T-cell (primary cell): ENCODE measurements around the gene NFIC. TPM values are rescaled to one million over a fixed set of nuclear protein-coding genes. Genes with fewer than 3 reads are reported as not detected.
"Not testable (repeated sequence)": the region's sequence is repeated elsewhere in the genome, so short reads cannot be mapped to it uniquely, and the experiment has no call there.

Source experiments
- ATAC-seq, 4 experiments: fragments of 200-7000 bp in 3 of 4; fragments of 150-1000 bp in 1 of 4; cut with Tn5 transposase; replicated peaks in 1 of 4; 1 replicate in 3 of 4; 2 replicates in 1 of 4; pipeline ENCODE4 v1.10.0; 2021; ENCODE audit warnings: moderate library complexity in 3 of 4, mild to moderate bottlenecking in 2 of 4, moderate number of reproducible peaks in 1 of 4
- CTCF ChIA-PET, 2 donors: fragments of 300-600 bp; sonication (Branson Sonifier 250); formaldehyde crosslinking; loops; one replicate each; lab custom pipeline; 2022; ENCODE audit warnings: antibody characterized with exemption in 2 of 2; lab: Charles Lee
- POLR2A ChIA-PET, 2 donors: fragments of 300-600 bp; sonication (Branson Sonifier 250); formaldehyde crosslinking; loops; one replicate each; lab custom pipeline; 2022; ENCODE audit warnings: antibody characterized with exemption in 2 of 2; lab: Charles Lee
- DNase-seq, 35 experiments: peaks; one replicate each; pipeline versions ENCODE4 v3.0.0 to v3.0.0-alpha.2; 2013 to 2023
- H3K27ac ChIP-seq: one replicate; pipeline ENCODE4 v1.5.1; 2013; ENCODE audit warnings: low read length
- H3K27me3 ChIP-seq, 2 experiments: replicated peaks in 1 of 2; 1 replicate in 1 of 2; 2 replicates in 1 of 2; pipeline versions ENCODE4 v1.6.1 to v1.7.0; 2013; ENCODE audit warnings: low read length in 1 of 2, mixed read lengths in 1 of 2; ENCODE audit not compliant: control insufficient read depth in 2 of 2, insufficient read depth in 2 of 2; ENCODE audit errors: extremely low read depth in 1 of 2
- H3K36me3 ChIP-seq, 2 donors: 1 replicate in 1 of 2; 2 replicates in 1 of 2; pipeline versions ENCODE4 v1.6.1 to v1.7.0; 2013; ENCODE audit warnings: low read length in 1 of 2; ENCODE audit not compliant: control insufficient read depth in 2 of 2, insufficient read depth in 1 of 2; ENCODE audit errors: extremely low read depth in 1 of 2
- H3K4me1 ChIP-seq, 2 experiments: 1 replicate in 1 of 2; 2 replicates in 1 of 2; pipeline versions ENCODE4 v1.6.1 to v1.7.0; 2013; ENCODE audit warnings: low read length in 2 of 2, mixed read lengths in 1 of 2; ENCODE audit not compliant: insufficient read depth in 2 of 2, control insufficient read depth in 1 of 2; ENCODE audit errors: extremely low read depth in 1 of 2
- H3K4me3 ChIP-seq, 2 donors: 1 replicate in 1 of 2; 2 replicates in 1 of 2; pipeline versions ENCODE4 v1.5.1 to v1.7.0; 2013; ENCODE audit warnings: mild to moderate bottlenecking in 2 of 2, low read length in 1 of 2, moderate library complexity in 1 of 2; ENCODE audit not compliant: control insufficient read depth in 1 of 2; ENCODE audit errors: extremely low read depth in 1 of 2
- H3K9me3 ChIP-seq: 2 replicates; pipeline ENCODE4 v1.7.0; 2013
- H3K27ac Mint-ChIP-seq, 2 donors: one replicate each; pipeline ENCODE4 v1.8.0; 2020 to 2021; ENCODE audit warnings: mild to moderate bottlenecking in 2 of 2, mixed read lengths in 2 of 2
- H3K27me3 Mint-ChIP-seq, 2 donors: one replicate each; pipeline ENCODE4 v1.8.0; 2021 to 2022; ENCODE audit warnings: mixed read lengths in 2 of 2
- H3K36me3 Mint-ChIP-seq: one replicate; pipeline ENCODE4 v1.8.0; 2021; ENCODE audit warnings: mixed read lengths
- H3K4me1 Mint-ChIP-seq, 3 donors: one replicate each; pipeline ENCODE4 v1.8.0; 2020 to 2022; ENCODE audit warnings: mixed read lengths in 3 of 3, mild to moderate bottlenecking in 1 of 3
- H3K4me3 Mint-ChIP-seq, 3 donors: one replicate each; pipeline ENCODE4 v1.8.0; 2020 to 2022; ENCODE audit warnings: mild to moderate bottlenecking in 3 of 3, mixed read lengths in 3 of 3, moderate library complexity in 3 of 3
- H3K9me3 Mint-ChIP-seq, 3 donors: one replicate each; pipeline ENCODE4 v1.8.0; 2020 to 2022; ENCODE audit warnings: mixed read lengths in 3 of 3
- WGBS: methylation state at CpG from one replicate; pipeline ENCODE4 v1.1.5; 2013; ENCODE audit warnings: missing lambda C conversion rate; ENCODE audit not compliant: insufficient coverage; 5-methylcytosine and 5-hydroxymethylcytosine counted together
- total RNA-seq, 35 experiments: library from RNA in 6 of 35; stranded (reverse) in 6 of 35; fragments of 120-200 nt in 1 of 35; gene quantifications; one replicate each; pipeline versions ENCODE4 v1.2.1 to v1.2.4 and lab custom pipeline; 2013 to 2026

The NFIC gene
- total RNA-seq, 5 donors from 2014 or later (not counting 1 experiment from before 2014, with no cell fraction given), result 27.1 to 41.7 (median 37.2) TPM

- ATAC-seq, H3K27me3 ChIP-seq, H3K9me3 Mint-ChIP-seq, H3K4me1 ChIP-seq, CTCF ChIA-PET, POLR2A ChIA-PET, H3K36me3 Mint-ChIP-seq, H3K27me3 Mint-ChIP-seq, H3K27ac Mint-ChIP-seq, H3K4me1 Mint-ChIP-seq, H3K4me3 Mint-ChIP-seq, H3K9me3 ChIP-seq, DNase-seq, H3K4me3 ChIP-seq, H3K27ac ChIP-seq, H3K36me3 ChIP-seq: not testable (repeated sequence)
- 88% methylated on average over 3 of the region's 11 CpGs for WGBS
Observed at GRCh38 chr19:3348469-3348868, 17.9 kb upstream of the NFIC start.

DNA sequence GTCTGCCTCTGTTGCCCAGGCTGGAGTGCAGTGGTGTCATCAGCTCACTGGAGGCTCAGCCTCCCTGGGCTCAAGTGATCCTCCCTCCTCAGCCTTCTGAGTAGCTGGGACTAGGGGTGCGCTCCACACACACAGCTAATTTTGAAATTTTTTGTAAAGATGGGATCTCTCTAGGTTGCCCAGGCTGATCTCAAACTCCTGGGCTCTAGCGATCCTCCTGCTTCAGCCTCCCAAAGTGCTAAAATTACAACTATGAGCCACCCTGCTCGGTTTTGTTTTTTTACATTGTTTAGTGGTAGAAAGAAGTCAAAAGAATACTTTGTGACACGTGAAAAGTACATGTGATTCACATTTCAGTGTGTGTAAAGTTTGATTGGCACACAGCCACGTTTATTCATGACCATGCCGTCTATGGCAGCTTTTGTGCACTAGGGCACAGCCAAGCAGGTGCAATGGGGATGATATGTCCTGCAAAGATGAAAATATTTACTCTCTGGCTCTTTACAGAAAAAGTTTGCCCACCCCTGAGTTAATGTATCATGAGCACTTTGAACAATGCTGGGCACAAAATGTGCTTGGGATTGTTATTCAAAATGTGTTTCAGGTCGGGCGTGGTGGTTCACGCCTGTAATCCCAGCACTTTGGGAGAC lies 16.2 kb upstream of the NFIC start:
- WGBS, result 59% methylated on average over 3 of the region's 9 CpGs
- DNase-seq, result no peak

DNA sequence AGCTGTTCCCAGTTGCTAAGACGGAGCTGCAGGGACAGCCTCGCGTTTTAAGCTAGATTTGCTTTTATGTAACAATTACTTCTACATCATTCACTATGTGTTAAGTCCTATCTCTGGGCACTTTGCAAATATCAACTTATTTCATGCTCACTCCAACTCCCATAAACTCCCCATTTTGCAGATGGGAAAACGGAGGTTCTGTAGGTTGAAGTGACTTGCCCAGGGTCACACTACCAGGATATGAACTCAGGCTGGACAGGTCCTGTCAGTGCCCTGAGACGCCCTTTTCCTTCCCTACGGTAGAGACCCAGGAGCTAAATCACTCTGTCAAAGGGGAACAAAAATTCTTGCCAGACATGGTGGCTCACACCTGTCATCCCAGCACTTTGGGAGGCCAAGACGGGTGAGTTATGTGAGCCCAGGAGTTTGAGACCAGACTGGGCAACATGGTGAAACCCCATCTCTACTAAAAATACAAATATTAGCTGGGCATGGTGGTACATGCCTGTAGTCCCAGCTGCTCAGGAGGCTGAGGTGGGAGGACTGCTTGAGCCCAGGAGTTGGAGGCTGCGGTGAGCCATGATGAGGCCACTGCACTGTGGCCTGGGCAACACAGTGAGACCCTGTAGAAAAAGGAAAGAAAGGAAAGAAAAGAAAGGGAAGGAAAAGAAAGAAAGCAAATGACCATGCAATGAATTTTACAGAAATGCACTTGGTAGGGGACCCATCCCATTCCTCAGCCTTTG lies 14.5 kb upstream of the NFIC start:
- no peak overlapping the region for H3K27ac Mint-ChIP-seq
- 90% methylated on average over 5 of the region's 8 CpGs for WGBS
- CTCF ChIA-PET, result no interaction called here

More for the DNA sequence above, 16.2 kb upstream of the NFIC start:
- Histone ChIP-seq H3K4me1 (no peaks in the 10 kb centered on the region), H3K27me3 (no peaks in the 10 kb centered on the region), H3K4me3 (no peak overlapping the region), H3K36me3 (peaks cover 0 to 8% of the 10 kb centered on the region in 2 donors), H3K27ac (no peak overlapping the region), H3K9me3 (no peaks in the 10 kb centered on the region)
- H3K4me3 Mint-ChIP-seq, result no peak overlapping the region
- peaks cover 0 to 4% (median 3%) of the 10 kb centered on the region in 3 donors for H3K9me3 Mint-ChIP-seq
- POLR2A ChIA-PET, result no interaction called here
- H3K4me1 Mint-ChIP-seq, result no peaks in the 10 kb centered on the region
- ATAC-seq, result no peak
- CTCF ChIA-PET, result no interaction called here
- no peaks in the 10 kb centered on the region for H3K27me3 Mint-ChIP-seq
- no peaks in the 10 kb centered on the region for H3K36me3 Mint-ChIP-seq
- H3K27ac Mint-ChIP-seq, result no peak overlapping the region

GRCh38 chr19:3353493-3353892 lies 12.9 kb upstream of the NFIC start:
- Histone ChIP-seq H3K27me3 (no peaks in the 10 kb centered on the region), H3K4me1 (peaks cover 5 to 13% of the 10 kb centered on the region in 2 experiments), H3K27ac (no peak overlapping the region), H3K4me3 (no peak overlapping the region), H3K9me3 (no peaks in the 10 kb centered on the region), H3K36me3 (peaks cover 0 to 8% of the 10 kb centered on the region in 2 donors)
- H3K27ac Mint-ChIP-seq, result no peak overlapping the region
- H3K4me3 Mint-ChIP-seq, result no peak overlapping the region
- peaks cover 10 to 13% (median 12%) of the 10 kb centered on the region in 3 donors for H3K4me1 Mint-ChIP-seq
- H3K36me3 Mint-ChIP-seq, result no peaks in the 10 kb centered on the region
- DNase-seq (no peak), ATAC-seq (no peak)
- peaks cover 0 to 4% (median 3%) of the 10 kb centered on the region in 3 donors for H3K9me3 Mint-ChIP-seq
- H3K27me3 Mint-ChIP-seq, result no peaks in the 10 kb centered on the region
- WGBS, result 64% methylated on average over 2 of the region's 5 CpGs
- CTCF ChIA-PET, result interaction anchor here (0.7 to 0.8 kb wide), 2 partner anchors 76 to 85 kb away, joined by 3 to 6 read pairs; no protein-coding TSS in a partner anchor
- POLR2A ChIA-PET, result no interaction called here

More for the DNA sequence above, 14.5 kb upstream of the NFIC start:
- Histone ChIP-seq H3K4me3 (no peak overlapping the region), H3K4me1 (no peaks in the 10 kb centered on the region), H3K9me3 (no peaks in the 10 kb centered on the region), H3K36me3 (peaks cover 0 to 8% of the 10 kb centered on the region in 2 donors), H3K27ac (no peak overlapping the region), H3K27me3 (no peaks in the 10 kb centered on the region)
- POLR2A ChIA-PET, result interaction anchor here in 1 of 2 donors (0.6 kb wide), 1 partner anchor 373 kb away, joined by 3 read pairs; no protein-coding TSS in a partner anchor
- DNase-seq (no peak), ATAC-seq (no peak)
- Mint-ChIP-seq H3K36me3 (no peaks in the 10 kb centered on the region), H3K4me3 (no peak overlapping the region), H3K9me3 (peaks cover 0 to 4% (median 3%) of the 10 kb centered on the region in 3 donors), H3K4me1 (peaks cover 0 to under 1% (median 0%) of the 10 kb centered on the region in 3 donors), H3K27me3 (no peaks in the 10 kb centered on the region)

- CTCF ChIA-PET, result interaction anchor here in 1 of 2 donors (0.6 kb wide), 2 partner anchors 82 to 318 kb away, joined by 5 to 7 read pairs; no protein-coding TSS in a partner anchor
- WGBS, result 100% methylated on average over 1 of the region's 2 CpGs
- H3K4me3 Mint-ChIP-seq, result peak overlapping the region; percentile 49 to 91 (median 69)
- POLR2A ChIA-PET, result no interaction called here
- Histone ChIP-seq H3K27ac (no peak overlapping the region), H3K36me3 (peaks cover 0 to 8% of the 10 kb centered on the region in 2 donors), H3K9me3 (no peaks in the 10 kb centered on the region), H3K27me3 (no peaks in the 10 kb centered on the region), H3K4me3 (no peak overlapping the region), H3K4me1 (peaks cover 11 to 34% of the 10 kb centered on the region in 2 experiments)
- no peak for ATAC-seq
- peak overlapping the region; percentile 58 to 76 for H3K27ac Mint-ChIP-seq
- no peak for DNase-seq
- H3K36me3 Mint-ChIP-seq, result no peaks in the 10 kb centered on the region
- peaks cover 0 to 4% (median 3%) of the 10 kb centered on the region in 3 donors for H3K9me3 Mint-ChIP-seq
- H3K4me1 Mint-ChIP-seq, result peaks cover 18 to 23% (median 22%) of the 10 kb centered on the region in 3 donors
- no peaks in the 10 kb centered on the region for H3K27me3 Mint-ChIP-seq
Observed at GRCh38 chr19:3356805-3357204, 9.6 kb upstream of the NFIC start.

DNA sequence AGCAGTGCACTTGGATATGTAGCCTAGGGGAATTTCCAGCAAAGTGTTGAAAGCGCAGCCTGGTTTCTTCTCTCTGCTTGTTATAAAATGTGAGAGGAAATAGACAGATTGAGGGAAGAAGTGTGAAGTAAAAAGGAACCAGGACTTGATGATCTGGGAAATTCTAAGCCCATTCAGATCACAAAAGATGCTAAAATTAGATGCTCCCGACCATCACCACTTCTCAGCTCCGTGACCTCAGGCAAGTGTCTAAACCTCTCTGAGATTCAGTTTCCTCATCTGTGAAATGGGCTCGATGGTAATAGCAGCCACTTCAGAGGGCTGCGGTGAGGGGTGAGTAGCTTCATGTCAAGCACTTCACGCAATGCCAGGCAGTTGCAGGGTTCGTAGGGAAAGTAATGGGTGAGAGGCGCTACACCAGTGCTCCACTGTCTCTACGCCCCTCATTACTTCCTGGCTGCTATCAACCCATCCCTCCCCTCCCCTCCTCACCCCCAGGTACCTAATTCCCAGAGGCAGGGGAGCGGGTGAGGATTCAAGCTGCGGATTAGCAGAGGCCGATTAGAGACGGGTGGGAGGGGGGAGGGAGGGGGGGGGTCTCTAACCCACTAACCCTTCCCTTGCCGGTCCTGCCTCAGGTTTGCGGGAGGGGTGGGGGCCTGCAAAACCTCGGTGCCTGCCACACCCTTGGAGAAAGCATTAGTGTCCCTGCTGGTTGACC lies 9.0 kb upstream of the NFIC start:
- ChIA-PET CTCF (interaction anchor here in 1 of 2 donors (0.6 kb wide), 1 partner anchor 81 kb away, joined by 7 read pairs; no protein-coding TSS in a partner anchor), POLR2A (interaction anchor here in 1 of 2 donors (0.6 kb wide), 1 partner anchor 17 kb away, joined by 5 read pairs; no protein-coding TSS in a partner anchor)
- Histone ChIP-seq H3K36me3 (peaks cover 0 to 8% of the 10 kb centered on the region in 2 donors), H3K27me3 (no peaks in the 10 kb centered on the region), H3K4me3 (no peak overlapping the region), H3K9me3 (no peaks in the 10 kb centered on the region), H3K27ac (no peak overlapping the region), H3K4me1 (peaks cover 11 to 40% of the 10 kb centered on the region in 2 experiments)
- Mint-ChIP-seq H3K27ac (peak overlapping the region; percentile 76 to 77), H3K4me3 (peak overlapping the region; percentile 71 to 91 (median 81)), H3K9me3 (peaks cover 0 to 4% (median 3%) of the 10 kb centered on the region in 3 donors), H3K36me3 (no peaks in the 10 kb centered on the region), H3K4me1 (peaks cover 24 to 29% (median 29%) of the 10 kb centered on the region in 3 donors), H3K27me3 (no peaks in the 10 kb centered on the region)
- no peak for ATAC-seq
- 33% methylated on average over 3 of the region's 16 CpGs for WGBS
- peak in 17 of 35 experiments; percentile 12 to 75 (median 34) for DNase-seq
